Mesangial cell (primary cell): ENCODE measurements around the gene COBLL1. TPM values are rescaled to one million over a fixed set of nuclear protein-coding genes. Genes with fewer than 3 reads are reported as not detected.

Experiments
- total RNA-seq: library from RNA; depleted of rRNA; stranded (reverse); fragments of >200 nt; gene quantifications from 2 replicates; pipeline ENCODE4 v1.2.3, GENCODE V29; 2015

The COBLL1 gene, protein sequence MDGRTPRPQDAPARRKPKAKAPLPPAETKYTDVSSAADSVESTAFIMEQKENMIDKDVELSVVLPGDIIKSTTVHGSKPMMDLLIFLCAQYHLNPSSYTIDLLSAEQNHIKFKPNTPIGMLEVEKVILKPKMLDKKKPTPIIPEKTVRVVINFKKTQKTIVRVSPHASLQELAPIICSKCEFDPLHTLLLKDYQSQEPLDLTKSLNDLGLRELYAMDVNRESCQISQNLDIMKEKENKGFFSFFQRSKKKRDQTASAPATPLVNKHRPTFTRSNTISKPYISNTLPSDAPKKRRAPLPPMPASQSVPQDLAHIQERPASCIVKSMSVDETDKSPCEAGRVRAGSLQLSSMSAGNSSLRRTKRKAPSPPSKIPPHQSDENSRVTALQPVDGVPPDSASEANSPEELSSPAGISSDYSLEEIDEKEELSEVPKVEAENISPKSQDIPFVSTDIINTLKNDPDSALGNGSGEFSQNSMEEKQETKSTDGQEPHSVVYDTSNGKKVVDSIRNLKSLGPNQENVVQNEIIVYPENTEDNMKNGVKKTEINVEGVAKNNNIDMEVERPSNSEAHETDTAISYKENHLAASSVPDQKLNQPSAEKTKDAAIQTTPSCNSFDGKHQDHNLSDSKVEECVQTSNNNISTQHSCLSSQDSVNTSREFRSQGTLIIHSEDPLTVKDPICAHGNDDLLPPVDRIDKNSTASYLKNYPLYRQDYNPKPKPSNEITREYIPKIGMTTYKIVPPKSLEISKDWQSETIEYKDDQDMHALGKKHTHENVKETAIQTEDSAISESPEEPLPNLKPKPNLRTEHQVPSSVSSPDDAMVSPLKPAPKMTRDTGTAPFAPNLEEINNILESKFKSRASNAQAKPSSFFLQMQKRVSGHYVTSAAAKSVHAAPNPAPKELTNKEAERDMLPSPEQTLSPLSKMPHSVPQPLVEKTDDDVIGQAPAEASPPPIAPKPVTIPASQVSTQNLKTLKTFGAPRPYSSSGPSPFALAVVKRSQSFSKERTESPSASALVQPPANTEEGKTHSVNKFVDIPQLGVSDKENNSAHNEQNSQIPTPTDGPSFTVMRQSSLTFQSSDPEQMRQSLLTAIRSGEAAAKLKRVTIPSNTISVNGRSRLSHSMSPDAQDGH
- 17.3 and 81.5 TPM in 2 replicates for total RNA-seq

DNA sequence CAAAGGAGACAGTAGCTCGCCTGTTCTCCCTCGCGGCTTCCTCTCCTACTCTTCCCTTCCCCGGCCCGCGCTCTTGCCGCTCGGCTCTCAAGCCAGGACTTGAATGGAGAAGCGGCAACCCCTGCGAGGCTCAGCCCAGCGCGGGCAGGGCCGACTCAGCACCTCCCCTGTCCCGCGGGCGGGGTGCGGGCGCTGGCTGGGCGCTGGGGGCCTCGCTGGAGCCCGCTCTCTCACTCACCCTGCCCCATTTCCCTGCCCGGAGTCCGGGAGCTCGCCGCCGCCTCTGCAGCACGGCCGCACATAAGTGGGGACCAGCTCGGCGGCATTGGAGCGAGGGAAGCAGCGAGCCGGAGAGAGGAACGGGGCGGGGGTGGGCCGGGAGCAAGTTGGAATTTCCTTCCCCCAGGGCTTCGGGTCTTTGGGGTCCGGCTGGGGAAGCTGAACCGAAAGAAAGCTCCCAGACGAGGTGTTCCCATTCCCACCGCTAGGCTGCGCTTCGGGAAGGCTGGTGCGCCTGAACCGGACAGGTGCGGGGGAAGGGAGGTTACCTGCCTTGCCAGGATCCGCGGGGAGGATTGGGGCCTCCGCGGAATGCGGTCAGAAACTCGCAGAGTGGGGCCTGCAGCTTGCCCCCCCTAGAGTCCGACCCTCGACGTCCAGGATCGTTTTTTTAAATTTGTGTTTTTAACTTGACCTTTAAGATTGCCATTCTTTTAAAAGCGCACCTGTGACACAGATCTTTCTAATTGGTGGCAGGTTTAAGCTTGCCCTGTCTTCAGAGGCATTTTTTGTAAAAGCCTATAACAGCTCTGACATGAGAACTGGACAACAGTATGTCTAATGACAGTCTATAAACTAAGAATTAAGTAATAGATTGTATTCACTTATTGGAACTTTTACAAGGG is at the start of gene COBLL1:
COBLL1 (minus strand) TSS at position 105 of the 905 bp plus-strand sequence. CDS start 627 bp downstream, outside the sequence.

Other genes with a start within 250 kb of the COBLL1 start
- 25.1 and 51.3 TPM in 2 replicates for gene GRB14, start 220.3 kb downstream of the COBLL1 start, total RNA-seq
- 3.2 TPM in 1 of 2 replicates, not detected in the other for gene SLC38A11, start 113.7 kb upstream of the COBLL1 start, total RNA-seq